GM12878 (cell line): ENCODE measurements around the gene SCNM1. TPM values are rescaled to one million over a fixed set of nuclear protein-coding genes. Genes with fewer than 3 reads are reported as not detected.
A peak's percentile ranks its signal among the peaks of the same experiment; 100 is the strongest.

ENCODE experiments used
- BCL11A ChIP-seq: IDR thresholded peaks from 2 replicates; pipeline ENCODE4 v1.6.1; 2011; ENCODE audit warnings: low read depth, low read length
- CHD4 ChIP-seq: fragments of 200-600 bp; sonication (generic); IDR thresholded peaks from 2 replicates; pipeline ENCODE4 v1.6.1; 2016; ENCODE audit warnings: mild to moderate bottlenecking
- FOXK2 ChIP-seq: fragments of 450-650 bp; IDR thresholded peaks from 2 replicates; pipeline ENCODE4 v1.6.1; 2017; ENCODE audit warnings: mild to moderate bottlenecking, moderate library complexity
- NBN ChIP-seq: fragments of 450-650 bp; IDR thresholded peaks from 2 replicates; pipeline ENCODE4 v1.6.1; 2016
- NR2C2 ChIP-seq: IDR thresholded peaks from 2 replicates; pipeline ENCODE4 v1.6.1; 2011; ENCODE audit warnings: borderline replicate concordance, low read depth; ENCODE audit not compliant: control insufficient read depth, insufficient read length
- PKNOX1 ChIP-seq: fragments of 450-650 bp; IDR thresholded peaks from 2 replicates; pipeline ENCODE4 v1.6.1; 2016; ENCODE audit warnings: mild to moderate bottlenecking
- POLR2A ChIP-seq: IDR thresholded peaks from 2 replicates; pipeline ENCODE4 v1.6.1; 2011; ENCODE audit warnings: low read depth, mild to moderate bottlenecking, low read length
- TCF7 ChIP-seq: IDR thresholded peaks from 2 replicates; pipeline ENCODE4 v1.6.1; 2014; ENCODE audit warnings: antibody characterized with exemption, borderline replicate concordance
- ZNF592 ChIP-seq: fragments of 450-650 bp; IDR thresholded peaks from 2 replicates; pipeline ENCODE4 v1.6.1; 2017; ENCODE audit warnings: mild to moderate bottlenecking, moderate library complexity
- polyA plus RNA-seq, 11 experiments: library from polyadenylated mRNA; depleted of rRNA in 4 of 11; unstranded in 6 of 11; stranded (reverse) in 5 of 11; fragments of >200 nt; fragmentation: Nextera tagmentation in 4 of 11; fragmentation: Illumina TruSeq in 1 of 11; extraction: Ambion mirVana in 4 of 11; extraction: Trizol in 1 of 11; gene quantifications; 1 replicate in 1 of 11; 2 replicates in 10 of 11; pipeline versions ENCODE4 v1.2.1 to v1.2.3, GENCODE V29; 2011 to 2016; ENCODE audit warnings: inconsistent platforms in 2 of 11, missing spikeins in 2 of 11, low read depth in 1 of 11
- total RNA-seq, 4 experiments: library from RNA; depleted of rRNA in 3 of 4; stranded (reverse); fragments of >200 nt in 3 of 4; fragmentation: Illumina TruSeq in 1 of 4; extraction: Trizol in 1 of 4; gene quantifications; 2 replicates each; pipeline versions ENCODE4 v1.2.1 to v1.2.3, GENCODE V29; 2013 to 2021
- TF ChIP-seq, protein P1 (sequence below): fragments of 450-650 bp; IDR thresholded peaks from 2 replicates; pipeline ENCODE4 v1.6.1; 2018; ENCODE audit warnings: borderline replicate concordance, mild to moderate bottlenecking; ENCODE audit not compliant: partially characterized antibody
- TF ChIP-seq, protein P2 (sequence below): IDR thresholded peaks from 2 replicates; pipeline ENCODE4 v1.6.1; 2012; ENCODE audit warnings: low read depth, low read length, improper control_type of control experiment
- TF ChIP-seq, protein P3 (sequence below): IDR thresholded peaks from 2 replicates; pipeline ENCODE4 v1.6.1; 2011; ENCODE audit warnings: borderline replicate concordance, low read depth, mild to moderate bottlenecking, moderate library complexity, low read length; ENCODE audit not compliant: insufficient read depth, poor library complexity, severe bottlenecking

The SCNM1 gene
- total and polyA plus RNA-seq, 10 of the 15 experiments (the other 5 are each of a cell fraction or from before 2014, with no cell fraction given), result 25.8 to 207 (median 76.9) TPM

GRCh38 chr1:151189637-151190445 lies 23.9 kb downstream of the SCNM1 start, which contains the start of gene VPS72 (continued):
- TF ChIP-seq, protein P1, sequence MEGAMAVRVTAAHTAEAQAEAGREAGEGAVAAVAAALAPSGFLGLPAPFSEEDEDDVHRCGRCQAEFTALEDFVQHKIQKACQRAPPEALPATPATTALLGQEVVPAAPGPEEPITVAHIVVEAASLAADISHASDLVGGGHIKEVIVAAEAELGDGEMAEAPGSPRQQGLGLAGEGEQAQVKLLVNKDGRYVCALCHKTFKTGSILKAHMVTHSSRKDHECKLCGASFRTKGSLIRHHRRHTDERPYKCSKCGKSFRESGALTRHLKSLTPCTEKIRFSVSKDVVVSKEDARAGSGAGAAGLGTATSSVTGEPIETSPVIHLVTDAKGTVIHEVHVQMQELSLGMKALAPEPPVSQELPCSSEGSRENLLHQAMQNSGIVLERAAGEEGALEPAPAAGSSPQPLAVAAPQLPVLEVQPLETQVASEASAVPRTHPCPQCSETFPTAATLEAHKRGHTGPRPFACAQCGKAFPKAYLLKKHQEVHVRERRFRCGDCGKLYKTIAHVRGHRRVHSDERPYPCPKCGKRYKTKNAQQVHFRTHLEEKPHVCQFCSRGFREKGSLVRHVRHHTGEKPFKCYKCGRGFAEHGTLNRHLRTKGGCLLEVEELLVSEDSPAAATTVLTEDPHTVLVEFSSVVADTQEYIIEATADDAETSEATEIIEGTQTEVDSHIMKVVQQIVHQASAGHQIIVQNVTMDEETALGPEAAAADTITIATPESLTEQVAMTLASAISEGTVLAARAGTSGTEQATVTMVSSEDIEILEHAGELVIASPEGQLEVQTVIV, result peak; percentile 89
- TF ChIP-seq POLR2A, result peak; percentile 92
- TF ChIP-seq, protein P2, sequence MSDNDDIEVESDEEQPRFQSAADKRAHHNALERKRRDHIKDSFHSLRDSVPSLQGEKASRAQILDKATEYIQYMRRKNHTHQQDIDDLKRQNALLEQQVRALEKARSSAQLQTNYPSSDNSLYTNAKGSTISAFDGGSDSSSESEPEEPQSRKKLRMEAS, result peak; percentile 47; the same call in 1 of the 2 replicates
- peak; percentile 93 for TF ChIP-seq NBN
- TF ChIP-seq PKNOX1, result no peak
- TF ChIP-seq NR2C2, result peak; percentile 96
- TF ChIP-seq FOXK2, result 0 out of 2 replicates have a peak, but pooled peaks have one; percentile 42
- TF ChIP-seq, protein P3, sequence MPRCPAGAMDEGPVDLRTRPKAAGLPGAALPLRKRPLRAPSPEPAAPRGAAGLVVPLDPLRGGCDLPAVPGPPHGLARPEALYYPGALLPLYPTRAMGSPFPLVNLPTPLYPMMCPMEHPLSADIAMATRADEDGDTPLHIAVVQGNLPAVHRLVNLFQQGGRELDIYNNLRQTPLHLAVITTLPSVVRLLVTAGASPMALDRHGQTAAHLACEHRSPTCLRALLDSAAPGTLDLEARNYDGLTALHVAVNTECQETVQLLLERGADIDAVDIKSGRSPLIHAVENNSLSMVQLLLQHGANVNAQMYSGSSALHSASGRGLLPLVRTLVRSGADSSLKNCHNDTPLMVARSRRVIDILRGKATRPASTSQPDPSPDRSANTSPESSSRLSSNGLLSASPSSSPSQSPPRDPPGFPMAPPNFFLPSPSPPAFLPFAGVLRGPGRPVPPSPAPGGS, result peak; percentile 34
- TF ChIP-seq CHD4, result no peak
- TF ChIP-seq BCL11A, result no peak
- TF ChIP-seq TCF7, result no peak
- no peak for TF ChIP-seq ZNF592
